Neural crest cell (in vitro differentiated cells): ENCODE results near the gene CDH16. TPM values are rescaled to one million over a fixed set of nuclear protein-coding genes. Genes with fewer than 3 reads are reported as not detected.
A peak's percentile ranks its signal among the peaks of the same experiment; 100 is the strongest.
"Not testable (repeated sequence)": the region's sequence is repeated elsewhere in the genome, so short reads cannot be mapped to it uniquely, and the experiment has no call there.

Source experiments
- DNase-seq: peaks from one replicate; pipeline ENCODE4 v3.0.0; 2021; ENCODE audit warnings: low read depth, mixed read lengths, low spot score
- H3K27ac Mint-ChIP-seq: one replicate; pipeline ENCODE4 v1.8.0; 2021; ENCODE audit warnings: mild to moderate bottlenecking, mixed read lengths; ENCODE audit not compliant: unreplicated experiment
- H3K27me3 Mint-ChIP-seq: 2 replicates; pipeline ENCODE4 v1.8.0; 2021; ENCODE audit warnings: low read depth, mild to moderate bottlenecking, mixed read lengths
- H3K36me3 Mint-ChIP-seq: 2 replicates; pipeline ENCODE4 v1.8.0; 2021; ENCODE audit warnings: low read depth, mild to moderate bottlenecking, mixed read lengths
- H3K4me1 Mint-ChIP-seq: 2 replicates; pipeline ENCODE4 v1.8.0; 2021; ENCODE audit warnings: mixed read lengths
- H3K4me3 Mint-ChIP-seq: one replicate; pipeline ENCODE4 v1.8.0; 2021; ENCODE audit warnings: mild to moderate bottlenecking, mixed read lengths
- H3K9me3 Mint-ChIP-seq: 2 replicates; pipeline ENCODE4 v1.8.0; 2021; ENCODE audit warnings: mixed read lengths
- CTCF ChIP-seq: fragments of 200-600 bp; sonication (generic); conservative IDR thresholded peaks from 2 replicates; pipeline ENCODE4 v1.5.0; 2021; ENCODE audit warnings: antibody characterized with exemption, mild to moderate bottlenecking
- total RNA-seq: library from RNA; stranded (reverse); gene quantifications from 2 replicates; pipeline ENCODE4 v1.2.1, GENCODE V29; 2021

The CDH16 gene
- total RNA-seq, 1 donor from 2014 or later: not detected

GRCh38 chr16:66959704-66960161 is 41.0 kb upstream of the CDH16 start:
- Mint-ChIP-seq H3K27ac (no peak overlapping the region), H3K27me3 (peaks cover 31% of the 10 kb centered on the region), H3K9me3 (no peaks in the 10 kb centered on the region), H3K36me3 (no peaks in the 10 kb centered on the region), H3K4me1 (peaks cover 5% of the 10 kb centered on the region), H3K4me3 (no peak overlapping the region)
- no peak for TF ChIP-seq CTCF
- DNase-seq: no peak

GRCh38 chr16:66958857-66959703 is 40.4 kb upstream of the CDH16 start:
- no peak for TF ChIP-seq CTCF
- peaks cover 33% of the 10 kb centered on the region for H3K27me3 Mint-ChIP-seq
- no peaks in the 10 kb centered on the region for H3K36me3 Mint-ChIP-seq
- H3K27ac Mint-ChIP-seq: no peak overlapping the region
- H3K9me3 Mint-ChIP-seq: no peaks in the 10 kb centered on the region
- no peak for DNase-seq
- H3K4me3 Mint-ChIP-seq: no peak overlapping the region
- peaks cover 5% of the 10 kb centered on the region for H3K4me1 Mint-ChIP-seq

- H3K27ac Mint-ChIP-seq, H3K9me3 Mint-ChIP-seq, H3K36me3 Mint-ChIP-seq, H3K4me3 Mint-ChIP-seq, DNase-seq, H3K4me1 Mint-ChIP-seq: not testable (repeated sequence)
- peaks cover 51% of the 10 kb centered on the region for H3K27me3 Mint-ChIP-seq
These were observed 37.4 kb upstream of the CDH16 start for GRCh38 chr16:66956154-66956457.

- H3K9me3 Mint-ChIP-seq, H3K36me3 Mint-ChIP-seq, H3K4me3 Mint-ChIP-seq, H3K27ac Mint-ChIP-seq, DNase-seq, H3K4me1 Mint-ChIP-seq: not testable (repeated sequence)
- peaks cover 53% of the 10 kb centered on the region for H3K27me3 Mint-ChIP-seq
These were observed 36.9 kb upstream of the CDH16 start for GRCh38 chr16:66955363-66956153.

- H3K27me3 Mint-ChIP-seq: peaks cover 60% of the 10 kb centered on the region
- H3K9me3 Mint-ChIP-seq: no peaks in the 10 kb centered on the region
- DNase-seq: peak; percentile 70
- peak; percentile 83 for TF ChIP-seq CTCF
- H3K4me3 Mint-ChIP-seq: peak overlapping the region; percentile 5
- no peaks in the 10 kb centered on the region for H3K4me1 Mint-ChIP-seq
- no peak overlapping the region for H3K27ac Mint-ChIP-seq
- no peaks in the 10 kb centered on the region for H3K36me3 Mint-ChIP-seq
These were observed 35.5 kb upstream of the CDH16 start for GRCh38 chr16:66954097-66954659.

- no peak for DNase-seq
- H3K27me3 Mint-ChIP-seq: peaks cover 55% of the 10 kb centered on the region
- H3K27ac Mint-ChIP-seq: no peak overlapping the region
- no peak for TF ChIP-seq CTCF
- no peaks in the 10 kb centered on the region for H3K4me1 Mint-ChIP-seq
- H3K36me3 Mint-ChIP-seq: no peaks in the 10 kb centered on the region
- H3K9me3 Mint-ChIP-seq: no peaks in the 10 kb centered on the region
- H3K4me3 Mint-ChIP-seq: peak overlapping the region; percentile 5
These were observed 34.9 kb upstream of the CDH16 start for GRCh38 chr16:66953462-66954096.
